Uterus (tissue), 2 donors: ENCODE measurements around the gene STX4.

Experiments
- CTCF ChIP-seq, 4 experiments: fragments of 200-600 bp in 2 of 4; fragments of 450-650 bp in 2 of 4; sonication (generic) in 2 of 4; IDR thresholded peaks; one replicate each; pipeline ENCODE4 v1.5.1; 2016 to 2019; ENCODE audit warnings: antibody characterized with exemption in 4 of 4, mild to moderate bottlenecking in 2 of 4, moderate library complexity in 1 of 4
- POLR2A ChIP-seq, 2 donors: fragments of 450-650 bp; IDR thresholded peaks; one replicate each; pipeline ENCODE4 v1.6.1; 2016; ENCODE audit warnings: antibody characterized with exemption in 2 of 2, mild to moderate bottlenecking in 1 of 2, moderate library complexity in 1 of 2

DNA sequence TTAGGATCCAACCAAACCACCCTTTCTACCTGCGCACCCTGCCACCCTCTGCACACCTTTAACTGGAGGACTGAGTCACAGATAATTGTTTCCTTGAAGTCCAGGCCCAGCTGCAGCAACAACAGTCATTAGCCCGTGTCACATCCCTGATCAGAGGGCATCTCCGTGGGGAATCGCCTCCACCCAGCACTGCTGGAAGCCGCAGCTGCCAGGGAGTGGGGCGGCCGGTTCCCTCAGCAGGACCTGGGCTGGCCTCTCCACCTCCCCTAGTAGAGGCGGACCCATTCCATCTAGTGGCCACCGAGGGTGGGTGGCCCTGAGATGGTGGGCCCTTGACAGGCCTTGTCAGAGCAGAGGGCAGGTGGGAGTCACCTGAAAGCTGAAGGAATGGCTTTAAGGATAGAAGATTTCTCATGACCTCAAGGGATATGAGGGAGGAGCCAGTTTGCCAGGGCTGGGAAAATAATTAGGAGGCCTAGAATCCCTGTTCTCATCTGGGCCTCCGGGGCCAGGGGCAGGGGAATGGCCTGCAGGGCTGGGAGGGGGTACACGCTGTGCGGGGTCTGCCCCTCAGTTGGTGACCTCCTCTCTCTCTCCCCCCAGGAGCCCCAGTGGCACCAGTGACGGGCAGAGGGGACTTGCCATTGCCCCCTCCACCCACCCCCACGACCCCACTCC is 49.1 kb downstream of the STX4 start:
- TF ChIP-seq CTCF (IDR thresholded peaks at IDR 0.05) (no peak), POLR2A (IDR thresholded peaks at IDR 0.05) (no peak)
